ENCODE results near the gene PRKCE.

DNA sequence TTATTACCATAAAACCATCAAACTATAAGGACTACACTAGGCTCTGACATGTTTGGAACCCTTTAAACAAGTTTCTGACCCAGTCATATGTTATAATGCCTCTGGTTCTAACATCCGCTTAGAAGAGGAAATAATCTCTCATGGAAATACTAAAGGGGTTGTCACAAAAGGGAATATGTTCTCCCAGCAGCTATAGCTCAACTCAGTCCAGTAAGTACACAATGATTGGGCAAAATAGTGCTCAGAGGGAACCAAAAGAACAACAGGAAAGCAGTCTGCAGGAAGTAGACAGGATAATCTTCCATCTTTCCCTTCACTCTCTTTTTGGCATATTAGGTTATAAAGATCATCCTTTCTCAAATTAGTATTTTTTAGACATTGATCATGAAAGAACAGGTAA, 44.7 kb upstream of the PRKCE start:
- TF ChIP-seq EZH2phosphoT487 (IDR thresholded peaks at IDR 0.05; ENCODE audit: borderline replicate concordance) (no peak), ZNF274 (IDR thresholded peaks at IDR 0.05; ENCODE audit: low read depth, low read length) (no peak), EZH2 (IDR thresholded peaks at IDR 0.05) (no peak), POLR2AphosphoS5 (IDR thresholded peaks at IDR 0.05; ENCODE audit: low read depth, low read length) (no peak), POLR2A (IDR thresholded peaks at IDR 0.05; ENCODE audit: borderline replicate concordance, extremely low read depth, insufficient read depth, insufficient read length) (no peak), ZFX (IDR thresholded peaks at IDR 0.05) (no peak), CEBPB (IDR thresholded peaks at IDR 0.05; ENCODE audit: low read depth) (no peak), SIN3A (IDR thresholded peaks at IDR 0.05; ENCODE audit: low read depth) (no peak)
- TF ChIP-seq, protein P1, sequence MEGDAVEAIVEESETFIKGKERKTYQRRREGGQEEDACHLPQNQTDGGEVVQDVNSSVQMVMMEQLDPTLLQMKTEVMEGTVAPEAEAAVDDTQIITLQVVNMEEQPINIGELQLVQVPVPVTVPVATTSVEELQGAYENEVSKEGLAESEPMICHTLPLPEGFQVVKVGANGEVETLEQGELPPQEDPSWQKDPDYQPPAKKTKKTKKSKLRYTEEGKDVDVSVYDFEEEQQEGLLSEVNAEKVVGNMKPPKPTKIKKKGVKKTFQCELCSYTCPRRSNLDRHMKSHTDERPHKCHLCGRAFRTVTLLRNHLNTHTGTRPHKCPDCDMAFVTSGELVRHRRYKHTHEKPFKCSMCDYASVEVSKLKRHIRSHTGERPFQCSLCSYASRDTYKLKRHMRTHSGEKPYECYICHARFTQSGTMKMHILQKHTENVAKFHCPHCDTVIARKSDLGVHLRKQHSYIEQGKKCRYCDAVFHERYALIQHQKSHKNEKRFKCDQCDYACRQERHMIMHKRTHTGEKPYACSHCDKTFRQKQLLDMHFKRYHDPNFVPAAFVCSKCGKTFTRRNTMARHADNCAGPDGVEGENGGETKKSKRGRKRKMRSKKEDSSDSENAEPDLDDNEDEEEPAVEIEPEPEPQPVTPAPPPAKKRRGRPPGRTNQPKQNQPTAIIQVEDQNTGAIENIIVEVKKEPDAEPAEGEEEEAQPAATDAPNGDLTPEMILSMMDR (IDR thresholded peaks at IDR 0.05 in 2 of 3, conservative IDR thresholded peaks at IDR 0.05 in 1 of 3; ENCODE audit: borderline replicate concordance in 1 of 3, insufficient read depth in 1 of 3, low read depth in 2 of 3, low read length in 2 of 3) = no peak
- TF ChIP-seq, protein P2, sequence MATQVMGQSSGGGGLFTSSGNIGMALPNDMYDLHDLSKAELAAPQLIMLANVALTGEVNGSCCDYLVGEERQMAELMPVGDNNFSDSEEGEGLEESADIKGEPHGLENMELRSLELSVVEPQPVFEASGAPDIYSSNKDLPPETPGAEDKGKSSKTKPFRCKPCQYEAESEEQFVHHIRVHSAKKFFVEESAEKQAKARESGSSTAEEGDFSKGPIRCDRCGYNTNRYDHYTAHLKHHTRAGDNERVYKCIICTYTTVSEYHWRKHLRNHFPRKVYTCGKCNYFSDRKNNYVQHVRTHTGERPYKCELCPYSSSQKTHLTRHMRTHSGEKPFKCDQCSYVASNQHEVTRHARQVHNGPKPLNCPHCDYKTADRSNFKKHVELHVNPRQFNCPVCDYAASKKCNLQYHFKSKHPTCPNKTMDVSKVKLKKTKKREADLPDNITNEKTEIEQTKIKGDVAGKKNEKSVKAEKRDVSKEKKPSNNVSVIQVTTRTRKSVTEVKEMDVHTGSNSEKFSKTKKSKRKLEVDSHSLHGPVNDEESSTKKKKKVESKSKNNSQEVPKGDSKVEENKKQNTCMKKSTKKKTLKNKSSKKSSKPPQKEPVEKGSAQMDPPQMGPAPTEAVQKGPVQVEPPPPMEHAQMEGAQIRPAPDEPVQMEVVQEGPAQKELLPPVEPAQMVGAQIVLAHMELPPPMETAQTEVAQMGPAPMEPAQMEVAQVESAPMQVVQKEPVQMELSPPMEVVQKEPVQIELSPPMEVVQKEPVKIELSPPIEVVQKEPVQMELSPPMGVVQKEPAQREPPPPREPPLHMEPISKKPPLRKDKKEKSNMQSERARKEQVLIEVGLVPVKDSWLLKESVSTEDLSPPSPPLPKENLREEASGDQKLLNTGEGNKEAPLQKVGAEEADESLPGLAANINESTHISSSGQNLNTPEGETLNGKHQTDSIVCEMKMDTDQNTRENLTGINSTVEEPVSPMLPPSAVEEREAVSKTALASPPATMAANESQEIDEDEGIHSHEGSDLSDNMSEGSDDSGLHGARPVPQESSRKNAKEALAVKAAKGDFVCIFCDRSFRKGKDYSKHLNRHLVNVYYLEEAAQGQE (IDR thresholded peaks at IDR 0.05; ENCODE audit: low read depth) = no peak
